GM12873 (cell line): Measurements from ENCODE around the gene DDX10.

ENCODE experiments used
- CTCF ChIP-seq: IDR thresholded peaks from 2 replicates; pipeline ENCODE4 v1.5.1; 2012; ENCODE audit warnings: low read depth, mild to moderate bottlenecking, moderate library complexity, low read length, control low read depth; ENCODE audit not compliant: insufficient read depth; ENCODE audit errors: missing control alignments

The DDX10 gene

GRCh38 chr11:108921211-108921610 is 256.3 kb downstream of the DDX10 start:
- TF ChIP-seq CTCF = no peak

DNA sequence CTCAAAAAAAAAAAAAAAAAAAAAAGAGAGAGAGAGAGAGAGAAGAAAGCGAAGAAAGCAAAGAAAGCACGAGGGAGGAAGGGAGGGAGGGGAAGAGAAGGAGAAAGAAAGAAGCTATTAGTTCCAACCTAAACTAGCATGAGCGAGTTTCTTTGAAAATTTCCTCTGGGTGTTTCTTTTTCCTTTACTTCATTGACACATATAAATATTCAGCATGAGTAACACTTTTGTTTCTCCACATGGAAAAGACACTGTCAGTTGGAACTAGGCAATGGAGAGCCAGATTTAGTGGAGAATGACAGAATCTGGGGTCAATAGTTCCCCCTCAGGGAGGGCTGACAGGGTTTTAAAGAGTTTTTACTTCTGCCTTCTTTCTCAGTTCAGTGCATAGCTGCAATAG is 257.4 kb downstream of the DDX10 start:
- no peak for TF ChIP-seq CTCF

DNA sequence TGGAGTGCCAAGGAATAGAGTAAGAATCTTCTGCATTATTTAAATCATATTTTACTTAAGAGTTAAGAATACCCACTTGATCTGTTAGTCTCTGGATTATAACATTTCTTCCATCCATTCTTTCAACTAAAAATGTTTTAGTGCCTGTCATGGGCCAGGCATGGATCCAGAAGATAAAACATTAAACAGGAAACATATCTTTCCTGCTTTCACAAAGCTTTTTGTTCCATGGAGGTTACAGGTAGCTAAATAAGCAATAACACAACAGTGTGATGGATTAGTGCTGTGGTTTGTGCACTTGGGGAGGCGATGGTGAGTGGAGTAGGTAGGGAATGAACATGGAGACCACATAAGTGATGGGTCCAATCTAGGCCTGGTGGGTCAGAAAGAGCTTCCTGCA is 258.5 kb downstream of the DDX10 start:
- no peak for TF ChIP-seq CTCF

- TF ChIP-seq CTCF = no peak
These were observed 261.4 kb downstream of the DDX10 start for GRCh38 chr11:108926171-108926840.

GRCh38 chr11:108926841-108927577 is 262.1 kb downstream of the DDX10 start:
- no peak for TF ChIP-seq CTCF

DNA sequence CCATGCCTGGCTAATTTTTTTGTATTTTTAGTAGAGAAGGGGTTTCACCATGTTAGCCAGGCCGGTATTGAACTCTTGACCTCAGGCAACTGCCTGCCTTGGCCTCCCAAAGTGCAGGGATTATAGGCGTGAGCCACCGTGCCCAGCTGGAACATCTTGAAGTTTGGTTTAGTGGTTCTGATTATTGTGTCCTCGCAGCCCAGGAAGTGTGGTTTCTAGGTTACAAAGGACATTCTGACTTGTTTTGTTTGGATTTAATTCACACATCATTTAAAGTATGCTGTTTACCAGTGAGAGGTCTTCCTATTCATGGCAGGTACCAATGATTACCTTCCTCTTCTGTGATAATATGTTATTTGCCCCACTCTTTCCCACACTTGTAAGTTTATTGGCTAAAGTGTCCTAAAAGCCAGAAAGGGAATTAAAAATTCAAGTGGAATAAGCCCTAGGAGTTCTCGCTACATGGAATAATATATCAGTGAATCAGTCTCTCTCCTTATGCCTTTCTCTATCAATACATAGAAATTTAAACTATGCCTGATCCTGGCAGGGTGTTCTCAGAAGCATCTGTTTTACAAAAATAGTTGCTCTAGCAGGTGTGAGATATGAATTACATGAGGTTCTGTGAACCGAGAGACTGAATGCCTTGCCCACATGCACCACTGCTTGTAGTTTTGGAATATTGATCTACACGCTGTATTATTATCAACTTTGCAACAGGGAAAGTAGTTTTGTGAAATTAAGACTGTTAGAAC is 263.1 kb downstream of the DDX10 start:
- TF ChIP-seq CTCF = no peak

DNA sequence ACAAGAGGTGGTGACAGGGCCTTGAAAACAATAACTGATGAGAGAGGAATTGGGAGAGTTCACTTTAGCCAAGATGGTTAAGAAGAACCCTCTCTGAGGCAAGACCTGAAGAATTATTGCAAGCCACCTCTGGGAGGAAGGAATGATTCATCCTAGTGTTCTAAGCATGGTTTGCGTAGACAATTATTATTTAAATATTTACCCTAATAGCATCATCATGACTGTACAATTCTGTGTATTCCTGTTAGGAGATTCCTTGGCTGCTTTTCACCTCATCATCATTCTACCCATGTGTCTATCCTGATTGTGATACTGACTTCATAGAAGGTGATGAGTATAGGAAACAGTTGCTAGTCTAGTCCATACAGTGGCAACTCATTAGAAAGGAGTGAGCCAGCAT is 264.4 kb downstream of the DDX10 start:
- TF ChIP-seq CTCF = no peak
